Erythroblast (primary cell): ENCODE data around the gene CTSE.

ENCODE experiments used
- GATA1 ChIP-seq: IDR thresholded peaks from 2 replicates; pipeline ENCODE4 v1.6.1; 2011; ENCODE audit warnings: low read depth, mild to moderate bottlenecking, control low read depth, low read length, moderate library complexity
- POLR2A ChIP-seq: IDR thresholded peaks from 2 replicates; pipeline ENCODE4 v1.6.1; 2011; ENCODE audit warnings: mild to moderate bottlenecking, low read length

DNA sequence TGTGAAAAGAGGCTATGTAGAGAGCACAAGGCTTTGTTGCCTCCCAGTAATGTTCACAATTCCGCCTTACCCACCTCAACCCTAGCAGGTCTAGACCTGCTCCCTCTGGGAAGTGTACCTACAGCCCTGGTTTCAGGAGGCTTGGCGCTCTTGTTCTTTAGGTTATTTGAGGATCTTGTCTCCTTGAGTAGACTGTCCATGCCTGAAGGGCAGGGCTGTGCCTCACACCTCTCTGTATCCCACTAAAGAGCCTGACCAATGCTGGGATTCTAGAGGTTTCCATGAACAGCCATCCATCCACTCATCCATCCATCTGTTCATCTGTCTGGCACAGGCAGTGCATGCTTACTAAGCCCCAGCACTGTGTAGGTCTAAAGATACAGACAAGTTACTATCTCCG lies 21.5 kb downstream of the CTSE start:
- TF ChIP-seq POLR2A: no peak
- TF ChIP-seq GATA1: no peak
